ENCODE data around the gene B4GALNT2.

B4GALNT2 gene

GRCh38 chr17:49187301-49187700 is 54.7 kb downstream of the B4GALNT2 start:
- TF ChIP-seq, protein P1, sequence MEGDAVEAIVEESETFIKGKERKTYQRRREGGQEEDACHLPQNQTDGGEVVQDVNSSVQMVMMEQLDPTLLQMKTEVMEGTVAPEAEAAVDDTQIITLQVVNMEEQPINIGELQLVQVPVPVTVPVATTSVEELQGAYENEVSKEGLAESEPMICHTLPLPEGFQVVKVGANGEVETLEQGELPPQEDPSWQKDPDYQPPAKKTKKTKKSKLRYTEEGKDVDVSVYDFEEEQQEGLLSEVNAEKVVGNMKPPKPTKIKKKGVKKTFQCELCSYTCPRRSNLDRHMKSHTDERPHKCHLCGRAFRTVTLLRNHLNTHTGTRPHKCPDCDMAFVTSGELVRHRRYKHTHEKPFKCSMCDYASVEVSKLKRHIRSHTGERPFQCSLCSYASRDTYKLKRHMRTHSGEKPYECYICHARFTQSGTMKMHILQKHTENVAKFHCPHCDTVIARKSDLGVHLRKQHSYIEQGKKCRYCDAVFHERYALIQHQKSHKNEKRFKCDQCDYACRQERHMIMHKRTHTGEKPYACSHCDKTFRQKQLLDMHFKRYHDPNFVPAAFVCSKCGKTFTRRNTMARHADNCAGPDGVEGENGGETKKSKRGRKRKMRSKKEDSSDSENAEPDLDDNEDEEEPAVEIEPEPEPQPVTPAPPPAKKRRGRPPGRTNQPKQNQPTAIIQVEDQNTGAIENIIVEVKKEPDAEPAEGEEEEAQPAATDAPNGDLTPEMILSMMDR (IDR thresholded peaks at IDR 0.05; ENCODE audit: extremely low read depth, insufficient read depth, missing control alignments) = no peak
- no peak for DNase-seq (ENCODE audit: low spot score)
- in situ Hi-C loops (cut with MboI; ENCODE audit: low pct_unique_long_range_greater_than_20kb, low sequenced_read_pairs, unreplicated experiment) = loop anchor here (5.0 kb wide), 1 partner anchor 35 kb away; no protein-coding TSS in a partner anchor

GRCh38 chr17:49190932-49191331 is 58.4 kb downstream of the B4GALNT2 start:
- DNase-seq (ENCODE audit: low spot score) = no peak
- TF ChIP-seq, protein P1 (IDR thresholded peaks at IDR 0.05; ENCODE audit: extremely low read depth, insufficient read depth, missing control alignments) = no peak
- in situ Hi-C loops (cut with MboI; ENCODE audit: low pct_unique_long_range_greater_than_20kb, low sequenced_read_pairs, unreplicated experiment) = no loop called here

DNA sequence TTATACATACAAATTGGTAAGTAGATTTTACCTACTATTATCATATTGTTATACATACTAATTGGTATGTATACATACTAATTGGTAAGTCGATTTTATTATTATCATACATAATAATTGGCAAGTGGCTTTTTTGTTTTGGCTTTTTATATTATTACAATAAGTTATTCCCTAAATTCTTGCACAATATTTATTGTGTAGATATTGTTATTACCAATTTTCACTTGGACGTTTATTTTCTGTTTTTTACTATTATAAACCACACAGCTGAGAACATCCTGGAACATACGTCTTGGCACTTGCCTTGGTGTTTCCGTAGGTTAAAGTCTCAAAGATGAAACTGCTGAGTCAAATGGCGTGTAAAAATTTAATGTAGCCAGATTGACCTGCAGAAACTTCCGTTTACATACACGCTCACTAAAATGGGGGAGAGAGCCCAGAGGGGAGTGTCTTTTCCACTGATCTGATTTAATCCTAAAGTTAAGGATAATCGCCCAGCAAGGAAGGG is 58.9 kb downstream of the B4GALNT2 start:
- TF ChIP-seq, protein P1 (IDR thresholded peaks at IDR 0.05; ENCODE audit: extremely low read depth, insufficient read depth, missing control alignments) = no peak
- DNase-seq (ENCODE audit: low spot score) = no peak
- in situ Hi-C loops (cut with MboI; ENCODE audit: low pct_unique_long_range_greater_than_20kb, low sequenced_read_pairs, unreplicated experiment) = no loop called here

DNA sequence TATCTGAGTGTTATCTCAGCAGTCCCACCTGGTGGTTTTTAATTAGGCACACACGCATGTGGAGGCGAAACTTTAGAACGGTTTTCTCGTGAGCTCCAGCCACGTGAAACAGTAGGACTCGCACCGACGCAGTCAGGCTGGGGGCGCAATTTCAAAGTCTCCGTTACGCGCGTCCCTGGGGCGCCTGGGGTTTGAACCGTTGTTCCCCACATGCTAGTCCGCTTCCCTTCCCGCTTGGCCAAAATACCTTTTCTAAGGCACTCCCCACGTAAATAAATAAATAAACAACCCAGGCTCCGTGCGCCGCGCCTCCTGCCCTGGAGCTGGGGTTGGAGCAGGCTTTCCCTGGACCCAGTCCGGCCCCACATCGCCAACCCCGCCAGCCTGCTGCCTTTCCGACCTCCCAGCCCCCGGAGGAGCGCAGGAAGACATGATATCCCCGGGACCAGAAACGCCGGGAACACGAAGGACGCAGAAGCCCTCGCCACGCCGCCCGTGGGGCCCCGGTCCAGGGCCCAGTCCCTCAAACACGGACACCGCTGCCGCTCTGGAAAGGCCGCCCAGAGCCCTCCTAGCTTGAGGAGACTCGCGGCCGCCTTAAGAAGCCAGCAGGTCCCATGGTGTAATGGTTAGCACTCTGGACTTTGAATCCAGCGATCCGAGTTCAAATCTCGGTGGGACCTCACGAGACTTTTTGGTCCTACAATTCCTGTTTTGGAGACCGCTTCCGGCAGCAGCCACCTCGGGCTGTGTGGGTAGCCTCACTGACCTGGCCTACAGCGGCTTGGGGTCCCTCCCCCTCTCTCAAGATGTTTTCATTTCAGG is 59.6 kb downstream of the B4GALNT2 start:
- TF ChIP-seq, protein P1 (IDR thresholded peaks at IDR 0.05; ENCODE audit: extremely low read depth, insufficient read depth, missing control alignments) = peak; percentile 51
- DNase-seq (ENCODE audit: low spot score) = peak; percentile 63
- in situ Hi-C loops (cut with MboI; ENCODE audit: low pct_unique_long_range_greater_than_20kb, low sequenced_read_pairs, unreplicated experiment) = no loop called here

GRCh38 chr17:49193513-49194296 is 61.1 kb downstream of the B4GALNT2 start:
- in situ Hi-C loops (cut with MboI; ENCODE audit: low pct_unique_long_range_greater_than_20kb, low sequenced_read_pairs, unreplicated experiment) = no loop called here
- peak; percentile 58 for DNase-seq (ENCODE audit: low spot score)
- TF ChIP-seq, protein P1 (IDR thresholded peaks at IDR 0.05; ENCODE audit: extremely low read depth, insufficient read depth, missing control alignments) = no peak

GRCh38 chr17:49194297-49194607 is 61.7 kb downstream of the B4GALNT2 start:
- in situ Hi-C loops (cut with MboI; ENCODE audit: low pct_unique_long_range_greater_than_20kb, low sequenced_read_pairs, unreplicated experiment) = no loop called here
- TF ChIP-seq, protein P1 (IDR thresholded peaks at IDR 0.05; ENCODE audit: extremely low read depth, insufficient read depth, missing control alignments) = no peak
- DNase-seq (ENCODE audit: low spot score) = no peak
